Activated B cell treated with CpG ODN at 0.5 μM for 24 hours (primary cell): ENCODE results near the gene RPL27. TPM values are rescaled to one million over a fixed set of nuclear protein-coding genes. Genes with fewer than 3 reads are reported as not detected.

ENCODE experiments used
- ATAC-seq: fragments of 200-7000 bp; cut with Tn5 transposase; one replicate; pipeline ENCODE4 v1.10.0; 2021; ENCODE audit warnings: low read depth, mild to moderate bottlenecking, moderate library complexity
- CTCF ChIA-PET: fragments of 350-600 bp; sonication (Branson Sonifier 250); formaldehyde crosslinking; loops from one replicate; lab custom pipeline; 2021; ENCODE audit warnings: antibody characterized with exemption; lab: Charles Lee
- POLR2A ChIA-PET: fragments of 350-600 bp; sonication (Branson Sonifier 250); formaldehyde crosslinking; loops from one replicate; lab custom pipeline; 2021; ENCODE audit warnings: antibody characterized with exemption; lab: Charles Lee
- DNase-seq: peaks from one replicate; pipeline ENCODE4 v3.0.0; 2022
- H3K27ac Mint-ChIP-seq: one replicate; pipeline ENCODE4 v1.8.0; 2020; ENCODE audit warnings: mixed read lengths
- H3K27me3 Mint-ChIP-seq: one replicate; pipeline ENCODE4 v1.8.0; 2021; ENCODE audit warnings: mixed read lengths
- H3K36me3 Mint-ChIP-seq: one replicate; pipeline ENCODE4 v1.8.0; 2021; ENCODE audit warnings: low read depth, mixed read lengths
- H3K4me1 Mint-ChIP-seq: one replicate; pipeline ENCODE4 v1.8.0; 2021; ENCODE audit warnings: mixed read lengths
- H3K4me3 Mint-ChIP-seq: one replicate; pipeline ENCODE4 v1.8.0; 2020; ENCODE audit warnings: mild to moderate bottlenecking, mixed read lengths
- H3K9me3 Mint-ChIP-seq: one replicate; pipeline ENCODE4 v1.8.0; 2020; ENCODE audit warnings: mixed read lengths
- intact Hi-C: fragments of 100-400 bp; cut with micrococcal nuclease; formaldehyde crosslinking; loops from one replicate; pipeline ENCODE4 v1.15.1; 2024
- total RNA-seq: library from RNA; stranded (reverse); gene quantifications from 2 replicates; pipeline ENCODE4 v1.2.3, GENCODE V29; 2022
- TF ChIP-seq, protein P1 (sequence below): fragments of 200-600 bp; IDR thresholded peaks from one replicate; pipeline ENCODE4 v1.8.0; 2022; ENCODE audit warnings: antibody characterized with exemption, mild to moderate bottlenecking

Gene RPL27
- total RNA-seq, 1 donor from 2014 or later: 1,189 TPM

DNA sequence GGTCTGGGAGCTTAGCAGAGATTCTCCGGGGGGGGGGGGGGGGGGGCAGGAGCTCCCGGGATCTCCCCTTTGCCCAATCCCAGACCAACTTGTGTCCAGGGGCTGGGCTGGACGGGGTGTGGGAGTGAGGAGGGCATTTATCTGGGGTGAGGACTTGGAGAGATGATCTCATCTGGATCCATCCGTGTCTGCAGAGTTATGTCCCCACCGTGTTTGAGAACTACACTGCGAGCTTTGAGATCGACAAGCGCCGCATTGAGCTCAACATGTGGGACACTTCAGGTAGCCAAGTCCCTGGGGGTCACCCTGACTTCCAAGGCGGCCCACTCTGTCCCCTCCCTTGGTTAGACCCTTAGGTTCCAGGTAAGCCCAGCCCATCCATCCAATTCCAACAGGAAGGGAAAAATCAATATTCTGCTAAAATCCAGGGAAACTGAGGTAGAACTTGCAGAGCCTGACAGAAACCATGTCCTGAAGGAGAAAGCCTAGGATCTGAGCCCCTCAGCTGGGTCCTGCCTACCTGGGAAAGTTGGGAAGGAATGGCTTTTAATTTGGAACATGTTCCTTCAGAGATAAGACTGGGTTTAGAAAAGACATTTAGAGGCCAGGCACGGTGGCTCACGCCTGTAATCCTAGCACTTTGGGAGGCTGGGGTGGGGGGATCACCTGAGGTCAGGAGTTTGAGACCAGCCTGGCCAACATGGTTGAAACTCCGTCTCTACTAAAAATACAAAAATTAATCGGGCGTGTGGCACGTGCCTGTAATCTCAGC lies 27.7 kb downstream of the RPL27 start:
- H3K4me3 Mint-ChIP-seq: peak overlapping the region; percentile 38
- intact Hi-C loops: no loop called here
- H3K4me1 Mint-ChIP-seq: peaks cover 22% of the 10 kb centered on the region
- peaks cover 6% of the 10 kb centered on the region for H3K36me3 Mint-ChIP-seq
- TF ChIP-seq, protein P1, sequence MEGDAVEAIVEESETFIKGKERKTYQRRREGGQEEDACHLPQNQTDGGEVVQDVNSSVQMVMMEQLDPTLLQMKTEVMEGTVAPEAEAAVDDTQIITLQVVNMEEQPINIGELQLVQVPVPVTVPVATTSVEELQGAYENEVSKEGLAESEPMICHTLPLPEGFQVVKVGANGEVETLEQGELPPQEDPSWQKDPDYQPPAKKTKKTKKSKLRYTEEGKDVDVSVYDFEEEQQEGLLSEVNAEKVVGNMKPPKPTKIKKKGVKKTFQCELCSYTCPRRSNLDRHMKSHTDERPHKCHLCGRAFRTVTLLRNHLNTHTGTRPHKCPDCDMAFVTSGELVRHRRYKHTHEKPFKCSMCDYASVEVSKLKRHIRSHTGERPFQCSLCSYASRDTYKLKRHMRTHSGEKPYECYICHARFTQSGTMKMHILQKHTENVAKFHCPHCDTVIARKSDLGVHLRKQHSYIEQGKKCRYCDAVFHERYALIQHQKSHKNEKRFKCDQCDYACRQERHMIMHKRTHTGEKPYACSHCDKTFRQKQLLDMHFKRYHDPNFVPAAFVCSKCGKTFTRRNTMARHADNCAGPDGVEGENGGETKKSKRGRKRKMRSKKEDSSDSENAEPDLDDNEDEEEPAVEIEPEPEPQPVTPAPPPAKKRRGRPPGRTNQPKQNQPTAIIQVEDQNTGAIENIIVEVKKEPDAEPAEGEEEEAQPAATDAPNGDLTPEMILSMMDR: no peak
- no peaks in the 10 kb centered on the region for H3K27me3 Mint-ChIP-seq
- CTCF ChIA-PET: interaction anchor here (2.3 kb wide), 1 partner anchor 28 kb away, joined by 8 read pairs; the partner anchor contains the start of gene RPL27
- peak overlapping the region; percentile 50 for H3K27ac Mint-ChIP-seq
- no peak for DNase-seq
- POLR2A ChIA-PET: interaction anchor here (0.7 to 3.8 kb wide), 5 partner anchors 99 to 519 kb away, joined by 3 to 53 read pairs (median 7); partner anchors contain the start of genes BRCA1, DHX8 and TMEM106A
- H3K9me3 Mint-ChIP-seq: no peaks in the 10 kb centered on the region
- ATAC-seq: no peak

DNA sequence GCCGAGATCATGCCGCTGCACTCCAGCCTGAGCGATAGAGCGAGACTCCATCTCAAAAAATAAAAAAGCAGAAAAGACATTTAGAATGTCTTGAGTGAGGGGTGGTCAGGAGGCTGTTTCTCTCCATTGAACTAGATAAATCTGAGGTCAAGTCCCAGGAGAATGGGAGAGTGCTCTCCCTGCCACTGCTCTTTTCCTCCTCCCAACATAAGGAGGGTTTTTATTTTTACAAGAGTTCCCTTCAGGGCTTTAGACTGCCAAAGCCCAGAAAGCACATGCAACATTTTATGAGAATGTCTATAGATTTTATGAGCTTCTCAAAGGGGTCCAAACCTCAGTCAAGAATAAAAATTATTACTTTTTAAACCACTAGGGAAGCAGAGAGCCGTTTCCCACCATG lies 28.4 kb downstream of the RPL27 start:
- H3K27me3 Mint-ChIP-seq: no peaks in the 10 kb centered on the region
- intact Hi-C loops: no loop called here

DNA sequence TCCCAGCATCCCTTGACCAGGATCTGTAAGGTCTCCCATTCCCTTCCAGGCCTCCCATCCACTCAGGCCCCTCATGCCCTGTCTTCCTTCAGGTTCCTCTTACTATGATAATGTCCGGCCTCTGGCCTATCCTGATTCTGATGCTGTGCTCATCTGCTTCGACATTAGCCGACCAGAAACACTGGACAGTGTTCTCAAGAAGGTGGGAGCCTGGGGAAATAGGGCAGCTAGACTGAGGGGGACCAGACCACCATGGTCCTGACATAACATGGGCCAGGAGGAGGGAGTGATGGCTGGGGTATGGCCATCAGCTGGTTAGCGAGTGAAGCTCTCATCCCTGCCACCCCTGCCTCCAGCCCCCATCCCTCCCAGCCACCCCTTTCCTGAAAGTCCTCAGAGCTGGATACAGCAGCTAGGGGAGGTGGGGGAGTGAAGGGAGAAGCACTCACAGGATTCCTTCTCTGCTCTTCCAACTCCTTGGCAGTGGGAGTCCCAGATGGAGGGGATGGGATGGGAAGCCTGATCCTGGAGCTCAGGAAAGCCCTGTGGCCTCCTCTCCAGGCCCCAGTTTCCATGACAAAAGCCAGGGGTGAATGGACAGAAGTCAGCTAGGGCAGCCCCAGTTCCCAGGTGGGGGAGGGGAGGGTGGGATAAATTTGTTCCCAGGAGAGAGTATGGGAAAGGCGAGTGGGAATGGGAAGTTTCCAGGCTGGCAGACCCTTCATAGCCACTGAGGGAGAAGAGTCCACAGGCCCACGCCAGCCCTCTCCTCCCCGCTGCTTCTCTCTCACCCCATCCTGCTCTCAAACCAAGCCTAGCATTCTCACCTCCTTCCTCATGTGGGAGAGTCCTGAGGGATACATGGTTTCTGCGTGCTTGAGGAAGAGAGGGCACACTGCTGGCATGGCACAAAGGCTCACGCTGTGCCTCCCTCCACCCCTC lies 29.1 kb downstream of the RPL27 start:
- intact Hi-C loops: no loop called here
- ATAC-seq: no peak
- Mint-ChIP-seq H3K4me3 (peak overlapping the region; percentile 1), H3K9me3 (no peaks in the 10 kb centered on the region), H3K27me3 (no peaks in the 10 kb centered on the region), H3K4me1 (peaks cover 17% of the 10 kb centered on the region), H3K36me3 (peaks cover 3% of the 10 kb centered on the region), H3K27ac (no peak overlapping the region)
- POLR2A ChIA-PET: interaction anchor here (0.6 to 3.8 kb wide), 4 partner anchors 29 to 321 kb away, joined by 3 to 53 read pairs (median 6); partner anchors contain the start of gene RPL27
- DNase-seq: no peak
- CTCF ChIA-PET: no interaction called here
- TF ChIP-seq, protein P1: no peak

More for the DNA sequence above, 28.4 kb downstream of the RPL27 start:
- peak overlapping the region; percentile 38 for H3K4me3 Mint-ChIP-seq
- no peak for DNase-seq
- TF ChIP-seq, protein P1: no peak
- ATAC-seq: no peak
- H3K27ac Mint-ChIP-seq: peak overlapping the region; percentile 50
- H3K36me3 Mint-ChIP-seq: peaks cover 5% of the 10 kb centered on the region
- CTCF ChIA-PET: no interaction called here
- no peaks in the 10 kb centered on the region for H3K9me3 Mint-ChIP-seq
- POLR2A ChIA-PET: interaction anchor here (1.1 to 3.8 kb wide), 3 partner anchors 29 to 289 kb away, joined by 3 to 53 read pairs (median 4); partner anchors contain the start of genes RPL27 and TMEM106A
- peaks cover 18% of the 10 kb centered on the region for H3K4me1 Mint-ChIP-seq

DNA sequence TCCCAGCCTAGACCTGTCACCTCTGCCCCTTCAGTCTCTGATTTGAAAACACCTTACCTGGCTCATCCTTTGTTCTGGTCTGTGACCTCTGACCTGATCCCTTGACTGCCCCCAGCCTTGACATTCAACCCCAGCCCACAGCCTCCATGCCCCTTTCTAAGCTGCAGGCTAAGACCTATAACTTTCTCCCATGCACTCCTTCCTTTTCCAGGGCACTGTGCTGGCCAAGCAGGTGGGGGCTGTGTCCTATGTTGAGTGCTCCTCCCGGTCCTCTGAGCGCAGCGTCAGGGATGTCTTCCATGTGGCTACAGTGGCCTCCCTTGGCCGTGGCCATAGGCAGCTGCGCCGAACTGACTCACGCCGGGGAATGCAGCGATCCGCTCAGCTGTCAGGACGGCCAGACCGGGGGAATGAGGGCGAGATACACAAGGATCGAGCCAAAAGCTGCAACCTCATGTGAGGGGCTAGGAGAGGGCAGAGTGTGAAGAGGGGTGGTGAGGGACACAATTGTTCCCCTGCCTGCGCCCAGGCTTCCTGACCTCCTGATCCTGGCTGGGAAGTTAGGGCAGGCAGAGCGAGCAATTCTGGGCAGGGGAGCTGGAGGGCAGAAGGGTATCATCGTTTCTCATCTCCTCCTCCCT lies 30.1 kb downstream of the RPL27 start:
- ChIA-PET POLR2A (interaction anchor here (1.2 kb wide), 1 partner anchor 30 kb away, joined by 3 read pairs; the partner anchor contains the start of gene RPL27), CTCF (no interaction called here)
- Mint-ChIP-seq H3K4me3 (no peak overlapping the region), H3K27ac (no peak overlapping the region), H3K4me1 (peaks cover 16% of the 10 kb centered on the region), H3K36me3 (peaks cover 3% of the 10 kb centered on the region), H3K9me3 (no peaks in the 10 kb centered on the region), H3K27me3 (no peaks in the 10 kb centered on the region)
- intact Hi-C loops: no loop called here
- ATAC-seq (no peak), DNase-seq (no peak)
- TF ChIP-seq, protein P1: no peak
